ENCODE results near the gene UTP14C. TPM values are rescaled to one million over a fixed set of nuclear protein-coding genes. Genes with fewer than 3 reads are reported as not detected.

The UTP14C gene
- total and polyA plus RNA-seq, 12 donors = 3.0 to 15.1 (median 12.0) TPM

- Histone ChIP-seq H3K9me3 (no peaks in the 10 kb centered on the region), H3K36me3 (peaks cover 0 to 4% (median 0%) of the 10 kb centered on the region in 9 donors), H3K27me3 (no peaks in the 10 kb centered on the region), H3K4me1 (peaks cover 0 to 7% (median 0%) of the 10 kb centered on the region in 9 donors), H3K27ac (no peak overlapping the region), H3K4me3 (no peak overlapping the region)
- 89 to 90% methylated on average over 7 of the region's 7 CpGs for WGBS, 2 donors
- TF ChIP-seq CTCF (IDR thresholded peaks at IDR 0.05) = no peak
- DNase-seq = no peak
- intact Hi-C loops (cut with DNase I) = loop anchor here in 6 of 10 donors (5.0 to 10.0 kb wide), 3 partner anchors 107 to 450 kb away; partner anchors contain the start of genes NEK5 (in 5 of the 6), CKAP2 (in 1 of the 6) and VPS36 (in 1 of the 6)
- no peak for ATAC-seq
Observed at GRCh38 chr13:52004511-52005170, 19.9 kb upstream of the UTP14C start.

GRCh38 chr13:52005841-52006522 lies 18.5 kb upstream of the UTP14C start:
- DNase-seq (no peak), ATAC-seq (no peak)
- Histone ChIP-seq H3K27me3 (peaks cover 0 to 12% (median 0%) of the 10 kb centered on the region in 7 donors), H3K4me3 (no peak overlapping the region), H3K4me1 (peaks cover 0 to 14% (median 10%) of the 10 kb centered on the region in 9 donors), H3K36me3 (peaks cover 0 to 4% (median 0%) of the 10 kb centered on the region in 9 donors), H3K9me3 (no peaks in the 10 kb centered on the region), H3K27ac (no peak overlapping the region)
- TF ChIP-seq CTCF (IDR thresholded peaks at IDR 0.05) = no peak
- 93 to 94% methylated on average over 13 of the region's 13 CpGs for WGBS, 2 donors
- intact Hi-C loops (cut with DNase I) = loop anchor here in 2 of 10 donors (5.0 to 10.0 kb wide), 2 partner anchors 121 to 449 kb away; partner anchors contain the start of genes NEK5 (in 2 of the 2), CKAP2 (in 1 of the 2) and VPS36 (in 1 of the 2)

GRCh38 chr13:52006523-52007245 lies 17.8 kb upstream of the UTP14C start:
- no peak overlapping the region for H3K4me3 ChIP-seq
- H3K4me1 ChIP-seq = peaks cover 0 to 16% (median 12%) of the 10 kb centered on the region in 9 donors
- no peak for DNase-seq
- intact Hi-C loops (cut with DNase I) = loop anchor here in 2 of 10 donors (5.0 to 10.0 kb wide), 2 partner anchors 121 to 448 kb away; partner anchors contain the start of genes NEK5 (in 2 of the 2), CKAP2 (in 1 of the 2) and VPS36 (in 1 of the 2)
- H3K9me3 ChIP-seq = no peaks in the 10 kb centered on the region
- TF ChIP-seq CTCF (IDR thresholded peaks at IDR 0.05) = no peak
- peaks cover 0 to 19% (median 0%) of the 10 kb centered on the region in 7 donors for H3K27me3 ChIP-seq
- H3K27ac ChIP-seq = no peak overlapping the region
- H3K36me3 ChIP-seq = peaks cover 0 to 4% (median 0%) of the 10 kb centered on the region in 9 donors
- 91% methylated on average over 8 of the region's 8 CpGs for WGBS, 2 donors
- no peak for ATAC-seq

GRCh38 chr13:52009946-52010345 lies 14.5 kb upstream of the UTP14C start:
- no peak for ATAC-seq
- no peak for TF ChIP-seq CTCF (IDR thresholded peaks at IDR 0.05)
- H3K4me3 ChIP-seq = peak overlapping the region in 3 of 10 donors; percentile 93 to 97 (median 96)

More at GRCh38 chr13:52009946-52010345, 14.5 kb upstream of the UTP14C start:
- Histone ChIP-seq H3K4me1 (peaks cover 0 to 34% (median 27%) of the 10 kb centered on the region in 9 donors), H3K27me3 (peaks cover 0 to 19% (median 0%) of the 10 kb centered on the region in 7 donors), H3K9me3 (no peaks in the 10 kb centered on the region), H3K36me3 (peaks cover 0 to 4% (median 0%) of the 10 kb centered on the region in 9 donors), H3K27ac (no peak overlapping the region)
- intact Hi-C loops (cut with DNase I) = loop anchor here in 3 of 10 donors (2.0 to 10.0 kb wide), 4 partner anchors 25 to 445 kb away; partner anchors contain the start of genes NEK5 (in 2 of the 3), CKAP2 (in 1 of the 3) and VPS36 (in 1 of the 3)
- DNase-seq = no peak
- WGBS, 2 donors = 70 to 72% methylated on average over 6 of the region's 6 CpGs

Measured in heart right ventricle (tissue), 16 donors.